GM23338 (cell line): ENCODE data around the gene AHI1. TPM values are rescaled to one million over a fixed set of nuclear protein-coding genes. Genes with fewer than 3 reads are reported as not detected.

Source experiments
- ATAC-seq: fragments of 200-7000 bp; cut with Tn5 transposase; 3 replicates; pipeline ENCODE4 v1.9.1; 2020
- DNase-seq: peaks from one replicate; pipeline ENCODE4 v3.0.0-alpha.2; 2015; ENCODE audit warnings: low spot score
- H2AFZ ChIP-seq: fragments of 200-600 bp; sonication (generic); 2 replicates; pipeline ENCODE4 v1.8.0; 2016; ENCODE audit warnings: antibody characterized with exemption, mild to moderate bottlenecking, moderate library complexity
- H3F3A ChIP-seq: fragments of 200-600 bp; sonication (generic); replicated peaks from 2 replicates; pipeline ENCODE4 v1.8.0; 2017; ENCODE audit warnings: antibody characterized with exemption, mixed run types, low read depth
- H3K27ac ChIP-seq: fragments of 200-600 bp; sonication (generic); 2 replicates; pipeline ENCODE4 v1.6.1; 2016; ENCODE audit warnings: low read depth
- H3K27me3 ChIP-seq: fragments of 200-600 bp; sonication (generic); 2 replicates; pipeline ENCODE4 v1.8.0; 2016; ENCODE audit warnings: mild to moderate bottlenecking, mixed run types, moderate library complexity; ENCODE audit not compliant: insufficient read depth
- H3K36me3 ChIP-seq: fragments of 200-600 bp; sonication (generic); 2 replicates; pipeline ENCODE4 v1.8.0; 2016; ENCODE audit warnings: mild to moderate bottlenecking; ENCODE audit not compliant: insufficient read depth
- H3K4me1 ChIP-seq: fragments of 200-600 bp; sonication (generic); 2 replicates; pipeline ENCODE4 v1.8.0; 2016; ENCODE audit warnings: mild to moderate bottlenecking, moderate library complexity; ENCODE audit not compliant: insufficient read depth
- H3K4me2 ChIP-seq: fragments of 200-600 bp; sonication (generic); 2 replicates; pipeline ENCODE4 v1.7.1; 2017; ENCODE audit warnings: mixed run types
- H3K4me3 ChIP-seq: fragments of 200-600 bp; sonication (generic); 2 replicates; pipeline ENCODE4 v1.6.1; 2016; ENCODE audit warnings: mixed run types
- H3K79me2 ChIP-seq: fragments of 200-600 bp; sonication (generic); replicated peaks from 2 replicates; pipeline ENCODE4 v1.8.0; 2017; ENCODE audit warnings: mild to moderate bottlenecking; ENCODE audit not compliant: insufficient read depth
- H3K9me2 ChIP-seq: fragments of 200-600 bp; sonication (generic); 2 replicates; pipeline ENCODE4 v1.8.0; 2017; ENCODE audit not compliant: insufficient read depth
- H4K20me1 ChIP-seq: fragments of 200-600 bp; sonication (generic); replicated peaks from 2 replicates; pipeline ENCODE4 v1.8.0; 2017; ENCODE audit warnings: mild to moderate bottlenecking; ENCODE audit not compliant: insufficient read depth
- H3K27ac Mint-ChIP-seq: 2 replicates; pipeline ENCODE4 v1.8.0; 2020; ENCODE audit warnings: inconsistent platforms, mild to moderate bottlenecking, moderate library complexity, mixed read lengths
- H3K27me3 Mint-ChIP-seq: 3 replicates; pipeline ENCODE4 v1.8.0; 2022; ENCODE audit warnings: low read depth, mild to moderate bottlenecking, moderate library complexity, mixed read lengths, inconsistent platforms; ENCODE audit not compliant: insufficient read depth, poor library complexity
- H3K36me3 Mint-ChIP-seq: 3 replicates; pipeline ENCODE4 v1.8.0; 2021; ENCODE audit warnings: low read depth, mild to moderate bottlenecking, inconsistent platforms, moderate library complexity, mixed read lengths
- H3K4me1 Mint-ChIP-seq: 3 replicates; pipeline ENCODE4 v1.8.0; 2020; ENCODE audit warnings: mild to moderate bottlenecking, inconsistent platforms, mixed read lengths
- H3K4me3 Mint-ChIP-seq: 3 replicates; pipeline ENCODE4 v1.8.0; 2021; ENCODE audit warnings: moderate library complexity, mild to moderate bottlenecking, inconsistent platforms, mixed read lengths
- H3K9me3 Mint-ChIP-seq: 3 replicates; pipeline ENCODE4 v1.8.0; 2020; ENCODE audit warnings: moderate library complexity, mild to moderate bottlenecking, inconsistent platforms, mixed read lengths
- CREB1 ChIP-seq: fragments of 250-450 bp; sonication (Bioruptor Pico); IDR thresholded peaks from 2 replicates; pipeline ENCODE4 v1.5.0; 2020; ENCODE audit warnings: low read depth, mild to moderate bottlenecking, moderate library complexity
- CTCF ChIP-seq, 2 experiments: fragments of 200-600 bp in 1 of 2; sonication (generic) in 1 of 2; conservative IDR thresholded peaks; 2 replicates each; pipeline versions ENCODE4 v1.5.1 to v1.6.1; 2016 to 2017; ENCODE audit warnings: antibody characterized with exemption in 2 of 2, low read depth in 2 of 2, mild to moderate bottlenecking in 2 of 2, moderate library complexity in 1 of 2
- ETS1 ChIP-seq: IDR thresholded peaks from 2 replicates; pipeline ENCODE4 v1.6.1; 2016; ENCODE audit warnings: antibody characterized with exemption
- NANOG ChIP-seq: IDR thresholded peaks from 2 replicates; pipeline ENCODE4 v1.6.1; 2016; ENCODE audit warnings: antibody characterized with exemption, borderline replicate concordance
- STAT1 ChIP-seq: IDR thresholded peaks from one replicate; pipeline ENCODE4 v1.6.1; 2016; ENCODE audit warnings: antibody characterized with exemption; ENCODE audit not compliant: unreplicated experiment
- ZNF462 ChIP-seq: fragments of 250-450 bp; sonication (Bioruptor Pico); IDR thresholded peaks from 2 replicates; pipeline ENCODE4 v1.5.0; 2020; ENCODE audit warnings: mild to moderate bottlenecking, moderate library complexity
- polyA plus RNA-seq: library from polyadenylated mRNA; unstranded; fragments of >200 nt; fragmentation: Nextera tagmentation; extraction: Ambion mirVana; gene quantifications from 2 replicates; pipeline ENCODE4 v1.2.1, GENCODE V29; 2016
- total RNA-seq: library from RNA; depleted of rRNA; stranded (reverse); fragments of >200 nt; shearing (Covaris generic); gene quantifications from 2 replicates; pipeline ENCODE4 v1.2.3, GENCODE V29; 2014

Gene AHI1
- total and polyA plus RNA-seq, 2 experiments from 2014 or later: 19.8 to 72.9 TPM

GRCh38 chr6:135475292-135475886 lies 22.2 kb downstream of the AHI1 start:
- Mint-ChIP-seq H3K27me3 (no peaks in the 10 kb centered on the region), H3K4me3 (no peak overlapping the region), H3K36me3 (peaks cover 37% of the 10 kb centered on the region), H3K4me1 (no peaks in the 10 kb centered on the region), H3K9me3 (peaks cover 24% of the 10 kb centered on the region), H3K27ac (no peak overlapping the region)
- no peak for TF ChIP-seq STAT1
- TF ChIP-seq CTCF (conservative IDR thresholded peaks at IDR 0.05; ENCODE audit: low read depth in 2 of 2): no peak
- TF ChIP-seq ETS1: no peak
- TF ChIP-seq ZNF462 (CRISPR knock-in tag): no peak
- no peak for TF ChIP-seq NANOG
- TF ChIP-seq CREB1 (CRISPR knock-in tag): no peak
- Histone ChIP-seq H3F3A (no peaks in the 10 kb centered on the region), H3K36me3 (peaks cover 22% of the 10 kb centered on the region), H3K4me3 (no peak overlapping the region), H3K27me3 (no peaks in the 10 kb centered on the region), H3K79me2 (no peaks in the 10 kb centered on the region), H3K9me2 (no peaks in the 10 kb centered on the region), H2AFZ (no peak overlapping the region), H3K4me2 (no peak overlapping the region), H3K27ac (no peak overlapping the region), H4K20me1 (no peaks in the 10 kb centered on the region), H3K4me1 (no peaks in the 10 kb centered on the region)
- DNase-seq (no peak), ATAC-seq (no peak)
